Measurements from ENCODE around the gene SKOR1.

The SKOR1 gene

DNA sequence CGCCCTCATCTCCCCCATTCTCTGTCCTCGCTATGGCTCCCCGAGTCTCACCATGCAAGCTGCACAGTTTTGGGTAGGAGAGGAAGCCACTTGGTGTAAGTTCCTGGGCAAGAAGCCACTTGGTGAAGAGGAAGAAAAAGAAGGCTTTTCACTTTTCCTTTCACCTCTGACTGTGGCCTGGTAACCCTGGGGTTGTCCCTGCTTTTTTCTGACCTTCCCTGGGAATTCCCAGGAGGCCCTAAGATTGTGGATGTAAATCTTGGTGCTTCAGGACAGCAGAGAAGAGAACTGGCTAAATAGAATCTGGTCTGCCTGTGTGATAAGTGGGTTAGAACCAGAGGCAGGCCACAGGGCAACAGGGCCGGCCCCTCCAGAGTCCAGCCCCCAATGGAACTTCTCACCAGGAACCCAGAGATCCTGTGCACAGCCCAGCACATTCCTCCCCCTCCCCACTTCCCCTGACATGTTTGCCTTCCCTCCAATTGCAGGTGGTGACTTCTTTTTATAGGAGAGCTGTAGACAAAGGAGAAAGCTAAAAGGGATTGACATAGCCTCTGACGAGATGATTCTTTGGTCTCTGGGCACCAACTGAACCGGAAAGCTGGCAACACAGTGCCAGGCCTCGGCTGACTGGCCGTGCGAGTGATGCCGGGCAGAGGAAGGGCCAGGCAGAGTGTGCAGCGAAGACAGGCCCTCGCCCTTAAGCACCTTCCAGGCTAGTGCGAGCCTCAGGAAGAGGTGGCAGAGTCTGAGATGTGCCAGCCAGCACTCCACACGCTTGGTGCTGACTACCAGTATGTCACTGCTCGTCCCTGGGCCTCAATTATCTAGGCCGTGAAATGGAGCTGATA lies 19.4 kb upstream of the SKOR1 start:
- DNase-seq: no peak
- H3K9me3 Mint-ChIP-seq: no peaks in the 10 kb centered on the region
- no peaks in the 10 kb centered on the region for H3K4me1 Mint-ChIP-seq (ENCODE audit: low read depth)
- no peak overlapping the region for H3K27ac Mint-ChIP-seq
- peaks cover 12% of the 10 kb centered on the region for H3K36me3 Mint-ChIP-seq (ENCODE audit: low read depth)
- H3K4me3 Mint-ChIP-seq: no peak overlapping the region
- H3K27me3 Mint-ChIP-seq: no peaks in the 10 kb centered on the region

DNA sequence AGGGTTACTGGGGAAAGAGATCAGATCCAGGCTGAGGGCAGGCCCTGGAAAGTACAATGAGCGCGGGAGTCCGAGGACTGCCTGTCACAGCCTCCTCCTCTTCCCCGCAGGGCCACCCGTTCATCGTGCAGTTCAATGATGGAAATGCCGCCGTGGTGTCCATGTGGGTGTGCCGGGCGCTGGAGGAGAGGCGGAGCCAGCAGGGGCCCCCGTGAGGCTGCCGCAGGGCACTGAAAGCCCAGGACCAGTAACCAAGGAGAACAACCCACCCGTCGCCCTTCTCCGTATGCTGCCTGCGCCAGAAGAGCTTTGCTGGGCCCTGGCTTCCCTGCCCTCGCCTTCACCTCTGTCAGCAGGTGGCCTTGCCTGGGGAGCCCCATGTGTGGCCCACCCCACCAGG lies 18.8 kb upstream of the SKOR1 start:
- H3K36me3 Mint-ChIP-seq (ENCODE audit: low read depth): peaks cover 12% of the 10 kb centered on the region
- H3K27ac Mint-ChIP-seq: no peak overlapping the region
- no peaks in the 10 kb centered on the region for H3K9me3 Mint-ChIP-seq
- no peaks in the 10 kb centered on the region for H3K27me3 Mint-ChIP-seq
- H3K4me1 Mint-ChIP-seq (ENCODE audit: low read depth): no peaks in the 10 kb centered on the region
- H3K4me3 Mint-ChIP-seq: no peak overlapping the region
- no peak for DNase-seq

DNA sequence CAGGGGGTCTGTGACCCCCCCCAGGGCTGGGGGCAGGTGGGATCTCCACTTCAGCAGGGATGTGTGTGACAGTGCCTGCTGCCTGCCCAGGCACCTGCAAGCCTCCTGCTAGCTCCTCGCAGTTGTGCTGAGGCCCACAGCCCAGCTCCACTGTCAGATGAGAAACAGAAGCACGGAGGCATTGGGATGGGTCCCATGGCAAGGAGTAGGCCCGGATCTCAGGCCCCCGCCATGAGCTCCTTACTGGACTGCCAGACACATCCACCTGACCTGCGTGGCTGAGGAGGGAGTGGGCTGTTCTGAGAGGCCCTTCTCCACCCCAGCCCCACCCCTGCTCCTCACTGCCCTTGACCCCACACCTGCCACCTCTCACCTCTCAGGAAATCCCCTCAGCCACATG lies 18.2 kb upstream of the SKOR1 start:
- no peak for DNase-seq
- Mint-ChIP-seq H3K27me3 (no peaks in the 10 kb centered on the region), H3K4me3 (no peak overlapping the region), H3K27ac (no peak overlapping the region), H3K9me3 (no peaks in the 10 kb centered on the region), H3K36me3 (ENCODE audit: low read depth) (peaks cover 12% of the 10 kb centered on the region), H3K4me1 (ENCODE audit: low read depth) (no peaks in the 10 kb centered on the region)

DNA sequence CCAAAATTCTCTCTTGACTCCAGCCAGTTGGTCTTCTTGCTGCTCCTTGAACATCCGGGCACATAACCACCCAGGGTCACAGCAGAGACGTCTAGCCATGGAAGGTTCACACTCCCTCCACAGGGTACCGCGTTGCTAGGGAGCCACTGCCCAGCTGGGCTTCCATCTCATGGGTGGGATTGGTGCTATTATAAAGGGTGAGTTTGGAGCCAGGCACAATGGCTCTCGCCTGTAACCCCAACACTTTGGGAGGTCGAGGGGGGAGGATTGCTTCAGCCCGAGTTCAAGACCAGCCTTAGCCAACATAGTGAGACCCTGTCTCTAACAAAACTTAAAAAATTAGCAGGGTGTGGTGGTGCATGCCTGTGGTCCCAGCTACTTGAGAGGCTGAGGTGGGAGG lies 17.5 kb upstream of the SKOR1 start:
- Mint-ChIP-seq H3K4me3 (no peak overlapping the region), H3K27me3 (no peaks in the 10 kb centered on the region), H3K36me3 (ENCODE audit: low read depth) (peaks cover 12% of the 10 kb centered on the region), H3K9me3 (no peaks in the 10 kb centered on the region), H3K27ac (no peak overlapping the region), H3K4me1 (ENCODE audit: low read depth) (no peaks in the 10 kb centered on the region)
- DNase-seq: no peak

DNA sequence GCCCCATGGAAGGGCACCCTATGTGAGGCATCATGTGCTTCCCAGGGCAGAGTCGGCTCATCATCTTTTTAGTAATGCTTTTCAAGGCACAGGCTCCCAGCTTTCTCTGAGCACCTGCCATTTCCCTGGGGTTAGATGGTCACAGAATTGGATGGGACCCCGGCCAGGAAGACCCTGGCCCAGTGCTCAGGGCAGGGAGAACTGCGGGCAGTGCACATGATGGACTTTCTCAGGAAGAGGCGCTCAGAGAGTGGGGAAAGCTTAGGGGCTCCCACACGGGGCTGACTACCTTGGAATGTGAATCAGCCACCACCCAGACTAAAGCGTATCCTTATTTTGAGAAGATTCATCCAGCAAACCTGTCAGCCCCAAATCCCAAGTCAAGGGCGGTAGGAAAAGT lies 16.5 kb upstream of the SKOR1 start:
- no peaks in the 10 kb centered on the region for H3K9me3 Mint-ChIP-seq
- H3K36me3 Mint-ChIP-seq (ENCODE audit: low read depth): peaks cover 12% of the 10 kb centered on the region
- H3K27ac Mint-ChIP-seq: no peak overlapping the region
- H3K27me3 Mint-ChIP-seq: no peaks in the 10 kb centered on the region
- DNase-seq: no peak
- H3K4me1 Mint-ChIP-seq (ENCODE audit: low read depth): no peaks in the 10 kb centered on the region
- no peak overlapping the region for H3K4me3 Mint-ChIP-seq

DNA sequence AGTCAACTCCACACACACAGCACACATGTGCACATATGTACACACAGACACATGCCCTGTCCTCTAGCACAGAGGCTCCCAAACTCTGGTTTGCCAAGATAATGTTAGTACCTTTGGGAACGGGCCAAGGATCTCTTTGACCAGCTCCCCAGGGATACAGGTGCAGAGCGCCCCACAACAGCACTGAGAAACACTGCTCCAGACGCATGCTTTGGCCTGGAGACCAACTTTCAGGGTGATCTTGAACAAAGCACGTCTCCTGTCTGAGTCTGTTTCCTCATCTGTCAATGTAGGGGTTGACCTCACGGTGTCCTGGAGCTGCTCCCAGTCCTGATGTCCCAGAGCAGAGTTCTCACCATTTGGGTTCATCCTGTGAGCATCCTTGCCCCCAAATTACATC lies 15.9 kb upstream of the SKOR1 start:
- H3K27me3 Mint-ChIP-seq: no peaks in the 10 kb centered on the region
- DNase-seq: no peak
- no peak overlapping the region for H3K4me3 Mint-ChIP-seq
- peaks cover 12% of the 10 kb centered on the region for H3K36me3 Mint-ChIP-seq (ENCODE audit: low read depth)
- no peaks in the 10 kb centered on the region for H3K4me1 Mint-ChIP-seq (ENCODE audit: low read depth)
- H3K9me3 Mint-ChIP-seq: no peaks in the 10 kb centered on the region
- H3K27ac Mint-ChIP-seq: no peak overlapping the region

DNA sequence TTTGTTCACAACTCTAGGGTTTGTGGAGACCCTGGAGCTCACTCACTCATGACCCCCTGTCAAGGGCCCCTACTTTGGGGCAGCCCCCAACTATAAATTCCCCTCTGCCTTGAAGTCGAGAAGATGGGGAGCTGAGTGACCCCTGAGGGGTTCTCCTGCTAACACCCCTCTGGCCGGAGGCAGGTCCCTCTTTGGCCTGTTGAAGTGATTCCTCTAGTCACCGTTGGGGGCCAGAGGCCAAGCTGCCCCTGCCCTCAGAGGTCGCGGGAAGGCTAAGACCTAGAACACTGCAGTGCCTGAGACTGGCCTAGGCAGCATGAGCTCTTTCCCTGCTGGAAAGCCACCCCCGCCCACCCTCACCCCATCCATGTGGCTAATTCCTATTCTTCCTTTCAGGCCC lies 15.4 kb upstream of the SKOR1 start:
- H3K4me1 Mint-ChIP-seq (ENCODE audit: low read depth): no peaks in the 10 kb centered on the region
- no peaks in the 10 kb centered on the region for H3K27me3 Mint-ChIP-seq
- DNase-seq: no peak
- H3K4me3 Mint-ChIP-seq: no peak overlapping the region
- no peak overlapping the region for H3K27ac Mint-ChIP-seq
- H3K9me3 Mint-ChIP-seq: no peaks in the 10 kb centered on the region
- peaks cover 12% of the 10 kb centered on the region for H3K36me3 Mint-ChIP-seq (ENCODE audit: low read depth)

DNA sequence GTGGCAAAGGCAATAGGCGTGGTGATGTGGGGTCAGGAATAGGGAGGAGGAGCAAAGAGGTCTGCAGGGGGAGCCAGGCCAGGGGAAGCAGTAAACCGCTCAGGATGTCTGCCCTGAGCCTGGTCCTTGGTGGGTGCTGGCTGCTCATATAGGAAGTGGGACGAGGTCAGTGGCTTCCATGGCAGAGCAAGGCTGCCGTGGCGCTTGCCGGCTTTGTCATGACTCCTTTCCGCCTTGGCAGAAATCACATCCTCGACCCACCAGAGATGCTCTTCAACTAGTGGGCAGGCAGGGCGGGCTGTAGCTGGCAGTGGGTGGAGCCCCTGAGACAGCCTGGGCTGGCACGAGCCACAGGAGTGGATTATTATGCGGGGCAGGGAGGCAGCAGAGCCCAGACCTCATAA lies 13.1 kb upstream of the SKOR1 start:
- no peaks in the 10 kb centered on the region for H3K9me3 Mint-ChIP-seq
- DNase-seq: no peak
- peaks cover 4% of the 10 kb centered on the region for H3K27me3 Mint-ChIP-seq
- no peak overlapping the region for H3K4me3 Mint-ChIP-seq
- no peaks in the 10 kb centered on the region for H3K4me1 Mint-ChIP-seq (ENCODE audit: low read depth)
- H3K27ac Mint-ChIP-seq: no peak overlapping the region
- H3K36me3 Mint-ChIP-seq (ENCODE audit: low read depth): peaks cover 7% of the 10 kb centered on the region

DNA sequence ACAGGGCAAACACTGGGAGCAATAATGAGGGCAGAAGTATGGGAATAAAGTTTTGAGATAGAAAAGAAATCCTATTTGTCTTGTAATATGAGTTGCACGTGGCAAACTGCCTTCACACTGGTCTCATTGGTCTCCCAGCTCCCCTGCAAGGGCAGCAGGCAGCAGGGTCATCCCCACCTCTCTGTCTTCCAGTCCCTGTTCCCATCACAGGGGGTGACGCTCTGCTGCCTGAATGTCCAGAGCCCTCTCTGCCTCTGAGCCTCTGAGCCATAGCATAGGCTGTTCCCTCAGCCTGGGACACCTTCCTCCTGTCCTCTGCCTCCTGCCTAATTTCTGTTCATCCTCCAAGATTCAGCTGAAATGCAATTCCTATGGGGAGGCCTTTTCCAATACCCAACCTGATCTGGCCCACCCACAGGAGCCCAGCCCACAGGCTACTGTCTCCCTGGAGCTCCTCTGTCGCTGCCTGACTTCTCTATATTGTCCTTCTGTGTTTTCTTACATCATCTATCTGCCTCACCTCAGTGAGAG lies 12.1 kb upstream of the SKOR1 start:
- Mint-ChIP-seq H3K9me3 (no peaks in the 10 kb centered on the region), H3K4me3 (no peak overlapping the region), H3K4me1 (ENCODE audit: low read depth) (no peaks in the 10 kb centered on the region), H3K27ac (peak overlapping the region; percentile 22), H3K36me3 (ENCODE audit: low read depth) (peaks cover 2% of the 10 kb centered on the region), H3K27me3 (peaks cover 12% of the 10 kb centered on the region)
- DNase-seq: no peak

DNA sequence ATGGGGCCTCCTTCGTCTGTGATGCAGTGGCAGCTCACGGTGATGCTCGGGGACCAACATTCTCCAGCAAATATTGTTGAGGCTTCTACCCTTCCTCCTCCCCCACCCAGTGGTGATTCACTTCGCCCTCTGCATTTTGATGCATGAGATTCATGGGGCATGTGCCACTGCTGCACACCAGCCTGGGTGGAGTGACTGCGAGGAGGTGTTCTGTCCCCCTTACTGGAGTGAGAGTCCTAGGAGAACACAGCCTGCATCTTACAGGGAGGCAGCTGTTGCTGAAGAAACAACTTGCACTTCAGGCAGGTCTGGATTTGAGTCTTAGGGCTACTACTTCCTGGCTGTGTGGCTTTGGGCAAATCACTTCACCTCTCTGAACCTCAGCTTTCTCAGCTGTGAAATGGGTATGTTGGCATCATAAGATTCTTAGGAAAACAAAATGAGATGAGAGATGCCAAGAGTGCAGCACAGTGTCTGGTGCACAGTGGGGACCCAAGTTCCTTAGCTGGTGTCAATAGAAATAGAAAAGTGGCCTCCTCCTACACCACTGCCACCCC lies 10.2 kb upstream of the SKOR1 start:
- Mint-ChIP-seq H3K4me1 (ENCODE audit: low read depth) (peaks cover under 1% of the 10 kb centered on the region), H3K36me3 (ENCODE audit: low read depth) (no peaks in the 10 kb centered on the region), H3K4me3 (no peak overlapping the region), H3K27me3 (peaks cover 28% of the 10 kb centered on the region), H3K27ac (no peak overlapping the region), H3K9me3 (no peaks in the 10 kb centered on the region)
- peak; percentile 18 for DNase-seq

DNA sequence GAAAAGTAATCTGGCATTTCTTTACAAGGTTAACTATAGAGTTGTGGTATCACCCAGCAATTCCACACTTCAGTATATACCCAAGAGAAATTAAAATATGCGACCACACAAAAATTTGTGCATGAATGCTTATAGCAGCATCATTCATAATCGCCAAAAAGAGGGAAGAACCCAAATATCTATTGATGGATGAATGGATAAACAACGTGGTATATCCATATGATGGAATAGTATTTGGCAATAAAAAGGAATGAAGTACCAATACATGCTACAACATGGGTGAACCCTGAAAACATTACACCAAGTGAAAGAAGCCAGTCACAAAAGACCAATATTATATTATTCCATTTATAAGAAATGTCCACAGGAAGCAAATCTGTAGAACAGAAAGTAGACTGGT lies 8.6 kb upstream of the SKOR1 start:
- Mint-ChIP-seq H3K27me3 (peaks cover 43% of the 10 kb centered on the region), H3K9me3 (no peaks in the 10 kb centered on the region), H3K4me1 (ENCODE audit: low read depth) (peaks cover 14% of the 10 kb centered on the region), H3K36me3 (ENCODE audit: low read depth) (no peaks in the 10 kb centered on the region), H3K4me3 (no peak overlapping the region), H3K27ac (no peak overlapping the region)
- DNase-seq: no peak

DNA sequence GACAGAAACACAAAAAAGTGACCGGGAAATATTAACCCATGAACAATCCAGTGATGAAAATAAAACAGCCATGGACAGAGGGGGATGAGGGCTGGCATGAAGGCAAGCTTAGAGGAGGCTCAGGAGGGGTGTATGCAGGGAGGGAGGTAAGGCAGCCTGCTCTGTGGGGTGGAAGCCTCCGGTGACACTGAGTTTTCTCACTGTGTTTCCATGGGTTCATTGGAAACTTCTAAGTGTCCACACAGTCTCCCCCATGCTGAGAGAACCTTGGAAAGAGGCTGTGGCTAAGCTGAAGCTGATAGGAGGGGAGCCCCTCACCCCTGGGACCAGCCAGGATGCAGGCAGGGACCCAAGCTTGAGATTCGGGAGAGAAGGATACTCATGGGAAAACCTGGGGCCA lies 6.8 kb upstream of the SKOR1 start:
- H3K36me3 Mint-ChIP-seq (ENCODE audit: low read depth): no peaks in the 10 kb centered on the region
- peaks cover 26% of the 10 kb centered on the region for H3K4me1 Mint-ChIP-seq (ENCODE audit: low read depth)
- H3K27me3 Mint-ChIP-seq: peaks cover 56% of the 10 kb centered on the region
- H3K27ac Mint-ChIP-seq: no peak overlapping the region
- DNase-seq: peak; percentile 8
- H3K4me3 Mint-ChIP-seq: no peak overlapping the region
- no peaks in the 10 kb centered on the region for H3K9me3 Mint-ChIP-seq

DNA sequence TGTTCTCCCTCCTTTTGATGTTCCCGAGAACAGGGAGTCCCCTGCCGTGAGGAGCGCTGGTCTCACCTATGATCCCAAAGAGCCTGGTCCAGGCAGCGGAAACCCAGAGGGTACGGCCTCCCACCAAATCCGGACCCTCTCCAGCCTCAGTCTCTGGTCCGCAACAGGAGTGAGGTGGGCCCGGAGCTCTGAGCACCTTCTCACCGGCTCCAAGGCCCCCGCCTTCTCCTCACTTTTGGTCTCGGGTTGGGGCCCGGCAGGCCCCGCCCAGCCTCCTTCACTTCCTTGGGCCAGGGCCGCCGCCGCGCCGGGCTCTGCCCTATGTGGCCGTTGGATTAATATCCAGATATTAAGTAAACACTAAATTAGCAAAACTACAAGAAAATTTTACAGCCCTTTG lies 5.7 kb upstream of the SKOR1 start:
- H3K27me3 Mint-ChIP-seq: peaks cover 68% of the 10 kb centered on the region
- no peak overlapping the region for H3K4me3 Mint-ChIP-seq
- no peak for DNase-seq
- H3K36me3 Mint-ChIP-seq (ENCODE audit: low read depth): no peaks in the 10 kb centered on the region
- H3K27ac Mint-ChIP-seq: no peak overlapping the region
- peaks cover 37% of the 10 kb centered on the region for H3K4me1 Mint-ChIP-seq (ENCODE audit: low read depth)
- no peaks in the 10 kb centered on the region for H3K9me3 Mint-ChIP-seq

DNA sequence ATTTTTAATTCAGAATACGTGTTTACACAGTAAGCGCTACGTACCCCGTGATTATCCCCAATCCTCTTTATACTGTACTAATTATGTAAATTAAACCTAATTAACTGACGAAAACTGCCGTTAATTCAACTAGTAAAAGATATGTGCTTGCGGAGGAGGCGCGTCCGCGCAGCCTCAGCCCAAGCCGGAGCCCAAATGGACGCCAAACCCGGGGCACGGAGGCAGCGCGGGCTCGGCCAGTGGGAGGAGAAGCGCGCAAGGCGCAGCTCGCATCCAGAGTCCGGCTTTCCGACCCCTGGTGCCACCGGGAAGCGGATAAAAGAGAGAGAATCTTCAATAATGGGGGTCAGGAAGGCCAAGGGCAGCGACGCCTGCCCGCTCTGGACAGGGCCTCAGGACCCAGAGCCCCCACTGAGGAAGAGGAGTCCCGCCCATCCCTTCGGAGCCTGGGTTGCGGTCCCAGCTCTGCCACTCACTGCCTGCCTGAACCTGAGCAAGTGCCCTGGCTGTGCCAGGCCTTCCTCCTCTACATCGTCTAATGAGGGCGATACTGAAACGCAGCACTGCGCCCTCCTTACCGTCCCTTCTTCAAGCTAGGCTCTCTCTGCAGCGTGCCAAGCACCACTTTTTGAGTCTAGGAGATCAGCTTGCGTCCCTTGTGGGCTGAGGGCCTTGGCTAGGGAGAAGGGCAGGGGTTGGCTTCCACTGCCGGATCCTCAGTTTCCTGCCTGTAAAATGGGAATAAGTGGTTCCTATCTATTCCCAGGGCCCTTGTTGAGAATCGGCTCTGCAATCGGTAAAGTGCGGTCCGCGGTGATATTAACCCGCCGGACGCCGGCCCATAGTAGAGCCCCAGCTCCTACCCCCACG lies 5.0 kb upstream of the SKOR1 start:
- Mint-ChIP-seq H3K4me3 (no peak overlapping the region), H3K27me3 (peaks cover 75% of the 10 kb centered on the region), H3K9me3 (no peaks in the 10 kb centered on the region), H3K27ac (no peak overlapping the region), H3K36me3 (ENCODE audit: low read depth) (no peaks in the 10 kb centered on the region), H3K4me1 (ENCODE audit: low read depth) (peaks cover 42% of the 10 kb centered on the region)
- no peak for DNase-seq

Data from activated T-cell treated with anti-CD3 and anti-CD28 coated beads, Interleukin-2, amount 50 U/mL, for 24 hours (primary cell).